ENCODE results near the gene TGFB1I1.

TGFB1I1 gene

GRCh38 chr16:31507617-31507928 is 35.6 kb downstream of the TGFB1I1 start:
- Histone ChIP-seq H3K79me2 (ENCODE audit: insufficient read depth, low read length) (no peaks in the 10 kb centered on the region), H3K9me2 (ENCODE audit: low read depth, low read length) (no peaks in the 10 kb centered on the region), H4K20me1 (ENCODE audit: insufficient read depth, low read length) (no peaks in the 10 kb centered on the region), H3K9ac (ENCODE audit: low read length) (peak overlapping the region; percentile 91), H3K4me2 (ENCODE audit: low read length) (peak overlapping the region; percentile 73), H3K9me3 (ENCODE audit: low read length) (no peaks in the 10 kb centered on the region), H3F3A (ENCODE audit: insufficient read depth, low read length) (no peaks in the 10 kb centered on the region), H3K4me3 (ENCODE audit: low read depth, low read length, poor library complexity, severe bottlenecking) (peak overlapping the region; percentile 97), H3K36me3 (ENCODE audit: insufficient read depth, low read length) (no peaks in the 10 kb centered on the region), H2AFZ (ENCODE audit: low read length) (no peak overlapping the region), H3K4me1 (ENCODE audit: insufficient read depth, low read length, severe bottlenecking) (peaks cover 21% of the 10 kb centered on the region), H3K27ac (ENCODE audit: low read depth, low read length, poor library complexity, severe bottlenecking) (no peak overlapping the region), H3K27me3 (ENCODE audit: insufficient read depth, low read length) (no peaks in the 10 kb centered on the region)
- TF ChIP-seq CTCF (IDR thresholded peaks at IDR 0.05; ENCODE audit: low read length), result no peak
- no peak for TF ChIP-seq EZH2 (IDR thresholded peaks at IDR 0.05; ENCODE audit: borderline replicate concordance, low read length)

GRCh38 chr16:31507929-31508705 is 36.2 kb downstream of the TGFB1I1 start, which contains the start of gene RUSF1:
Gene RUSF1 (minus strand): TSS chr16:31508391. CDS start chr16:31508373, 18 bp downstream.
- H2AFZ ChIP-seq (ENCODE audit: low read length), result peak within 1 kb of the TSS; percentile 76
- H3K79me2 ChIP-seq (ENCODE audit: insufficient read depth, low read length), result no peaks in the 10 kb centered on the region
- no peak for TF ChIP-seq CTCF (IDR thresholded peaks at IDR 0.05; ENCODE audit: low read length)
- TF ChIP-seq EZH2 (IDR thresholded peaks at IDR 0.05; ENCODE audit: borderline replicate concordance, low read length), result no peak
- H4K20me1 ChIP-seq (ENCODE audit: insufficient read depth, low read length), result no peaks in the 10 kb centered on the region
- H3K27me3 ChIP-seq (ENCODE audit: insufficient read depth, low read length), result no peaks in the 10 kb centered on the region
- H3K9me3 ChIP-seq (ENCODE audit: low read length), result no peaks in the 10 kb centered on the region
- peak within 1 kb of the TSS; percentile 73 for H3K4me2 ChIP-seq (ENCODE audit: low read length)
- no peaks in the 10 kb centered on the region for H3K9me2 ChIP-seq (ENCODE audit: low read depth, low read length)
- peak within 1 kb of the TSS; percentile 91 for H3K9ac ChIP-seq (ENCODE audit: low read length)
- H3K27ac ChIP-seq (ENCODE audit: low read depth, low read length, poor library complexity, severe bottlenecking), result no peak within 1 kb of the TSS
- H3K4me3 ChIP-seq (ENCODE audit: low read depth, low read length, poor library complexity, severe bottlenecking), result peak within 1 kb of the TSS; percentile 97
- peaks cover 21% of the 10 kb centered on the region for H3K4me1 ChIP-seq (ENCODE audit: insufficient read depth, low read length, severe bottlenecking)
- no peaks in the 10 kb centered on the region for H3K36me3 ChIP-seq (ENCODE audit: insufficient read depth, low read length)
- H3F3A ChIP-seq (ENCODE audit: insufficient read depth, low read length), result no peaks in the 10 kb centered on the region

DNA sequence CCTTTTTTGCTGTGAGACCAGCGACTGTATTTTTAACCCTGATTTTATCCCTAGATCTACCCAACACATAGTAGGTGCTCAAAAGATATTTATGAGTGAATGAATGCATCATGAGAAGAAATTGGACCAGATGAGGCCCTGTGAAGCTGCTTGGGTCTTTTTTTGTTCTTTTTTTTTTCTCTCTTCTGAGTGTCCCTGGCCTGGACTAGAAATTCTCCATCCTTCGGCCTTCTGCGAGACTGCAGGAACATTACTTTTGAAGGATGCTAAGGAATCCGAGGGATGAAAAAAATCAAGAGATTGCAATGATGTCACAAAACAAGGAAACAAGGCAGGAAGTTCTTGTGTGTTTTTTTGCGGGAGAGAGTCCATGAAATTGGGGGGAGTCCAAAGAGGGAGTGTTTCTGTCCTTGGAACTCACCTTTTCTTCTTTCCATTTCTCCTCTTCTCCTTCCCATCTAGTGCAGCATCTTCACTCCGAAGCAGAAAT is 36.8 kb downstream of the TGFB1I1 start:
- TF ChIP-seq CTCF (IDR thresholded peaks at IDR 0.05; ENCODE audit: low read length), result no peak
- TF ChIP-seq EZH2 (IDR thresholded peaks at IDR 0.05; ENCODE audit: borderline replicate concordance, low read length), result no peak
- Histone ChIP-seq H3K79me2 (ENCODE audit: insufficient read depth, low read length) (no peaks in the 10 kb centered on the region), H3K4me1 (ENCODE audit: insufficient read depth, low read length, severe bottlenecking) (peaks cover 21% of the 10 kb centered on the region), H3K36me3 (ENCODE audit: insufficient read depth, low read length) (no peaks in the 10 kb centered on the region), H3K9me2 (ENCODE audit: low read depth, low read length) (no peaks in the 10 kb centered on the region), H3K9ac (ENCODE audit: low read length) (peak overlapping the region; percentile 91), H3K9me3 (ENCODE audit: low read length) (no peaks in the 10 kb centered on the region), H3F3A (ENCODE audit: insufficient read depth, low read length) (no peaks in the 10 kb centered on the region), H3K27ac (ENCODE audit: low read depth, low read length, poor library complexity, severe bottlenecking) (no peak overlapping the region), H3K4me3 (ENCODE audit: low read depth, low read length, poor library complexity, severe bottlenecking) (peak overlapping the region; percentile 97), H3K4me2 (ENCODE audit: low read length) (peak overlapping the region; percentile 73), H3K27me3 (ENCODE audit: insufficient read depth, low read length) (no peaks in the 10 kb centered on the region), H2AFZ (ENCODE audit: low read length) (peak overlapping the region; percentile 76), H4K20me1 (ENCODE audit: insufficient read depth, low read length) (no peaks in the 10 kb centered on the region)

Measured in OCI-LY1 (cell line).